ENCODE measurements around the gene ENO3.

ENO3 gene

DNA sequence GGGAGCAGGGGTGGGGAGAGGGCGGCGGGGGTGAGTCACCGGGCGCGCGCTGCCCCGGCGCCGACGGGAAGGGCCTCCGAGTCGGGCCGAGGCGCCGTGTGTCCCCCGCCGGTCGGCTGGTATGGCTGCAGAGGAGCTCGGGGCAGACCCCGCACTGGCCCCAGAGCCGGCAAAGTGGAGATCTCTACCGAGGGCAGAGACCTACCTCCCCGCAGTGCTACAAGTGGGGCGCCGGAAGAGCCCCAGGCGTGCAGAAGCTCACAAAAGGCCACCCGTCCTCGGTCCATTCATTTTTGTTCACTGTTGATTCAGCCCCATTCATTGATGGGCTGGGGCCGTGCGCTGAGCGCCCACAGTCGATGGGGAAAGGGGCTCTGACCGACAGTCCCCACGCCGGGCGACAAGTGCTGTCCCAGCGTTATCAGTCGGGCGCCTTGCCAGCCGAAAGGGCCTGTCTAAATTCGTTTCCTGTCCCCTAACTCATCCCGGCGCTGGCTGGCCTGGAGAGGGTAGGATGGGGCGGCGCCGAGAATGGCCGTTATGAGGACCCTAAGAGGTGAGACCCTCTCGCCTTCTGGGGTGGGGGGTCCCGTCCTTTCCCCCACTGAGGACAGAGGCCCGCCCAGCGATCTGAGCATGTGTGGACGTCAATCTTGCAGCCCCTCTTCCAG lies 709 bp upstream of the ENO3 start:
- DNase-seq (ENCODE audit: low spot score), result no peak

- DNase-seq (ENCODE audit: low spot score), result no peak
These were observed 567 bp downstream of the ENO3 start for GRCh38 chr17:4951486-4951885.

GRCh38 chr17:4953451-4953961 lies 2.6 kb downstream of the ENO3 start:
- no peak for DNase-seq (ENCODE audit: low spot score)

DNA sequence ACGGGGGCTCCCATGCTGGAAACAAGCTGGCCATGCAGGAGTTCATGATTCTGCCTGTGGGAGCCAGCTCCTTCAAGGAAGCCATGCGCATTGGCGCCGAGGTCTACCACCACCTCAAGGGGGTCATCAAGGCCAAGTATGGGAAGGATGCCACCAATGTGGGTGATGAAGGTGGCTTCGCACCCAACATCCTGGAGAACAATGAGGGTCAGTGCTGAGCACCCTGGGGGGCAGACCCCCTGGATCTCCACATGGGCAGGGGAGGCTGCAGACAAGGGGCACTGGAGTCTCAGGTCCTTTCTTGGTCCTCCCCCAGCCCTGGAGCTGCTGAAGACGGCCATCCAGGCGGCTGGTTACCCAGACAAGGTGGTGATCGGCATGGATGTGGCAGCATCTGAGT lies 4.2 kb downstream of the ENO3 start:
- no peak for DNase-seq (ENCODE audit: low spot score)

DNA sequence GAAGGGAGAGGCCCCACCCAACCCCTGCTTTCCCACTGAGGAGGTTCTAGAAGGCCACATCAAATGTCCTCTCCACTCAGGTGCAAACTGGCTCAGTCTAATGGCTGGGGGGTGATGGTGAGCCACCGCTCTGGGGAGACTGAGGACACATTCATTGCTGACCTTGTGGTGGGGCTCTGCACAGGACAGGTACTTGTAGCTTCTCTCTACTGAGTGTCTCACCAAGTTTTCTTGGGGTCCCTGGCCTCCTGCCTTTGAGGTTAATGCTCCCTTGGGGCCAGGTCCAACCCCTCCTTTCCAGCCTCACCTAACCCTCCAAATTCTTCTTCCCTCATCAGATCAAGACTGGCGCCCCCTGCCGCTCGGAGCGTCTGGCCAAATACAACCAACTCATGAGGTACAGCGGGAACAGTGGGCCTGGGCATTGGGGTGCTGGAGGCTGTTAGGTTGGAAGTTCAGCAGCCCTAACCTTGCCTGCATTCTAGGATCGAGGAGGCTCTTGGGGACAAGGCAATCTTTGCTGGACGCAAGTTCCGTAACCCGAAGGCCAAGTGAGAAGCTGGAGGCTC lies 5.7 kb downstream of the ENO3 start:
- DNase-seq (ENCODE audit: low spot score), result no peak

- no peak for DNase-seq (ENCODE audit: low spot score)
These were observed 7.2 kb downstream of the ENO3 start for GRCh38 chr17:4958102-4958501.

DNA sequence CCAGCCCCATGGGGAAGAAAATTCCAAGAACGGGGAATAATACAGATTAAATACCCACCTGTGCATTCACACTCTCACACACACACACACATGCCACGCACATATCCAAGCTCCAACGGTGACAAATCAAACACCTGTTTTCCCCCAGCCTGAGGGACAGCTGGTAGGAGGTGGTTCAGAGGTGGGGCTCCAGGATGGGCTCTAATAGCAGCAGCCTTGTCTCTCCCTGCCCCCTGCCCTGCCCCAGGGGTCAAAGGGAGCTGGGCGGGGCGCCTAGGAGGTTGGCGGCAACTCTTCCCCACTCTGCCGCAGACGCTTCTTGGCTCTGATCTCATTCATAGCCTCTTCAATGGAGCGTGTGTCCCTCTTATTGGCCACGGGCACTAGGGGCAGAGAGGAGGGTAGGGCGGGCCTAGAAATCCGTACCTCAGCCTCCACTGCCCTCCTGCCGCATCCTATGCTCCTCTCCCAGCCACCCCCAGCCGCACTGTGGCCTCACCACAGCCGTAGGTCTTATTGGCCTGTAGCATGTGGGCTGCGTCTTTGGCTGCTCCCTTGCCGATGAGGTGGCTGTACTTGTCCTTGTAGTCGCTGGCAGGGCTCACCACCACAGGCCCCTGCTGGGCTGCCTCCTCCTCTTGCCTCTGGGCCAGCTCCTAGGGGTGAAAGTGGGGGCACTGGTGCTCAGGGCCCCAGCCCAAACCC lies 8.5 kb downstream of the ENO3 start:
- no peak for DNase-seq (ENCODE audit: low spot score)

GRCh38 chr17:4960279-4960922 lies 9.5 kb downstream of the ENO3 start:
- DNase-seq (ENCODE audit: low spot score), result no peak

DNA sequence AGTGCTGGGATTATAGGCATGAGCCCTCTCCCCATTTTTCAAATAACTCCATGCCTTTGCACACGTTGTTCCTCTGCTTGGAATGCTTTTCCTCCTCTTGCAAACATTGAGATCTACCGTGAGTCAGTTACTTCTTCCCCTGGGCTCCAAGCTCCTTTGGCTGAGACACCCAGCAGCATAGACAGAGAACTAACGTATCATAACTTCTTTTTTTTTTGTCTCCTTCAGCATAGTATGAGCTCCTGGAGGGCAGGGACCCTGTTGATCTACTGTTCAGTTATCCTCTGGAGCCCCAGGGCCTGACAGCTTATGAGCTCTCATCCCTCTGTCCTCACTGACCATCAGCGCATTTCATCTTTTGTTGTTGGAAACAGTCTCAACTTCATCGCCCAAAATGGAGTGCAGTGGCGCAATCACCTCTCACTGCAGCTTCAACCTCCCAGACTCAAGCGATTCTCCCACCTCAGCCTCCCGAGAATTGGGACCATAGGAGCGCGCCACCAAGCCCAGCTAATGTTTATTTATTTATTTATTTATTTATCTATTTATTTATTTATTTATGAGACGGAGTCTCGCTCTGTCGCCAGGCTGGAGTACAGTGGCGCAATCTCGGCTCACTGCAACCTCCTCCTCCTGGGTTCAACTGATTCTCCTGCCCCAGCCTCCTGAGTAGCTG lies 14.5 kb downstream of the ENO3 start:
- DNase-seq (ENCODE audit: low spot score), result no peak

DNA sequence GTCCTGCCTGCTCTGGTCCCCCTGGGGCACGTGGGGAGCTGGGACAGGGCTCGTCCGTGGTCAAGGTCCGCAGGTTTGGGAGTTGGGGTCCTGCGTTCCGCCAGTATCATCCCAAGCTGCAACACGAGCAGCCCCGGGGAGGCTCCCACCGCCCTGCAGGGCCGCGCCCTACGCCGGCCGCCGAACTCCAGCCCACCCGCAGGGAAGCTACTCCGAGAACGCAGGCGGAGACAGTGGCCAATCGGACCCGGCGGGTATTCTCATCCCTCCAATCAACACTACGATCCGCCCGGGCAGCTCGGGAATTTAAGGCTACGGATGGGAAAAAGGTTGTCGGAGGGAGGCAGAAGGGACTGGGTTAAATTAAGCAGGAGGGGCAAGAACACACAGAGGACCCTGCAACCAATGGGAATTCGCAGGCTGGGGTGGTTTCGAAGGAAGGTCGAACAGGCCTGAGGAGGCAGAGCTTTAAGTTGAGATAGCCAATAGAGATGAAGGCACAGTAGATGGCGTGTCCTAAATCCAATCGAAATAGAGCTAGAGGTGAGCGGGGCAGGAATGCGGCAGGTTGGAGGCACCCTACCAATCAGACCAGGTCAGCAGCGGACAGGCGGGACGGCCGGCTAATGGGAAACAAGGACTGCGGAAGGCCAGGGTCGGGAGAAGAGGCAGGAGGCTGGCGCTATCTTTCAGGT lies 16.1 kb downstream of the ENO3 start:
- DNase-seq (ENCODE audit: low spot score), result peak; percentile 91

DNA sequence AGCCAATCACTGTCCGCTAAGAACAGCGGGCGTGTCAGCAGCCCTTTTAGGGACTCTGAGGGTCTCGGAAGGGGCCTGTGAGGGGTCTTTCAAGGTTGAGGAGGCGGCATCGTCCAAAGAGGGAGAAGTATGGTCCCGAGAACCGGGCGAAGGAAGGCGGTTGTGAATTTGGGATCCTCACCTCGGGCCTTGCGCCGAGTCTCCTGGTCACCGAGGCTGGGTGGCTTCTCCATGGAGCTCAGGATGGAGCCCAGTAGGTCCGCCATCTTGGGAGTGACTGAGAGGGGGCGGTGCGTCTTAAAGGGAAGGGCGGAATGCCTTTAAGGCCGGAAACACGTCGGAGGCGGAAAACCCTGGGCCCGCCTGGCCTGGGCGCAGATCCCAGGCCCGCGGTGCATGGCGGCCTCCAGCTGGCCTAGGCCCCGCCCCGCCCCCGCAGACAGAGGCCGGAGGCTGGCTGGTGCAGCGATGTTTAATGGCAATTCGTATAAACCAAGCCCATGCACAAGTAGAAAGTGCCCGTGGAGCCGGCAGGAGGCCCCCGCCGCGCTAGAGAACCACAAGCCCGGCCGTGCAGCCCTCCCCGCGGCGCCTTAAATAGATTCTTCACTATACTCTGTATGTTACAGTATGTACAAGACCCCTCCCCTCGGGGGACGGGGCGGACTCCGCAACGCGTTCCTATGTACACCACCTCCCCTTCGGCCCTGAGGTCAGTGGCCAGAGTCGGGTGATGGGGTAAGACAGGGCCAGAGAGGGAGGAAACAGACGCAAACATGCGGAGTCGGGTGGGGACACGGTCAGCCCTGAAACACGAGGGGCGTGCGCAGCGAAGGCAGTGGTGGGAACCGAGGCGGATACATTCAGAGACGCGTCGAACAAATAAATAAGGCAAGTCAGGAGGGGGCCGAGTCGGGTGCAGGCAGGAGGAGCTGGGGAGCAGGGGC lies 16.9 kb downstream of the ENO3 start, which contains the start of gene SPAG7:
Gene SPAG7 (minus strand): TSS at position 279 of the 947 bp plus-strand sequence. CDS start 13 bp downstream, at position 266.
- DNase-seq (ENCODE audit: low spot score), result peak; percentile 99

DNA sequence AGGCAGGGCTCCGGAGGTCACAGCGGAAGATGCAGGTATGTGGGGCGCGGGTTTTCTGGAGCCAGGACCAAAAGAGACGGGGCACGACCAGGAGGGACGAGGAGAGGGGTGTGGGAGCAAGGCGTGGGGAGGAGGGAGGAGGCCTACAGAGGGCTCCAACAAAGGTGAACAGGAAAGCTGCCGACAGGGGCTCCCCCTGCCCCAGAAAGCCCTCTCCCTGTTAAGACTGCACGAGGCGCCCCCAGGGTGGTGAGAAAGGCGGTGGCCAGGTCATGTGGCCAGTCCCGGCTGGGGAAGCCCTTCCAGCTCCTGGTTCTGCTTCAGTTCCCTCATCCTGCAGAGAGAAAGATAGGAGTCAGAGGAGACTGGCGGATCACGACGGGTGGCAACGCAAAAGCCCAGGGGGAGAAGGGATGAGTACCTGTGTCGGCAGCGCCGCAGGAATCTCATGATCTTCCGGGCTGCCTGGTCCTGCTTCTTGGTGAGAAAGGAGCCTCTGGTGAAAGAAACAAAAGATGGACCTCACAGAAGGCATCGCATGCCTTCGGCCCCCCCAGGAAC lies 17.6 kb downstream of the ENO3 start:
- no peak for DNase-seq (ENCODE audit: low spot score)

DNA sequence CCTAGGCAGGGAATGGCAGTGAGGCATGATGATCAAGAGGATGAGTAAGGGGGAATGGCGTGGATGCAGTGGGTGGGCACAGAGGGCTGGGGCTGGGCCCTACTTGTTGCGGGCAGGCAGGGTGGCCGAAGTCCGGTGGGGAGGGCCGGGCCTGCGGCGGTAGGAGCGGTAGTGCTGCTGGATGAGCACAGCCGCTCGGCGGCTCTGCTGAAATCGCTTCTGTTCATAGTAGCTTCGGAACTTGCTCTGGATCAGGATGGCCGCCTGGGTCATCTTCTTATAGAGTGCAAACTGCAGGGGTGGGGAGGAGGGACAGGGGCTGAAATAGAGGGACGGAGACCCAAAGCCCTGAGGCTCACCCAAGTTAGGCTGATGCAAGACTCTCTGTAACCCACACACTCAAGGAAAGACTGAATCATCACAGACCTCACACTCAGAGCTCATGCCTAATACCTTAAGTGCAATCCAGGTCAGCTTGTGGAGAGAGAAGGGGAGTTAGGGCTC lies 18.2 kb downstream of the ENO3 start:
- no peak for DNase-seq (ENCODE audit: low spot score)

DNA sequence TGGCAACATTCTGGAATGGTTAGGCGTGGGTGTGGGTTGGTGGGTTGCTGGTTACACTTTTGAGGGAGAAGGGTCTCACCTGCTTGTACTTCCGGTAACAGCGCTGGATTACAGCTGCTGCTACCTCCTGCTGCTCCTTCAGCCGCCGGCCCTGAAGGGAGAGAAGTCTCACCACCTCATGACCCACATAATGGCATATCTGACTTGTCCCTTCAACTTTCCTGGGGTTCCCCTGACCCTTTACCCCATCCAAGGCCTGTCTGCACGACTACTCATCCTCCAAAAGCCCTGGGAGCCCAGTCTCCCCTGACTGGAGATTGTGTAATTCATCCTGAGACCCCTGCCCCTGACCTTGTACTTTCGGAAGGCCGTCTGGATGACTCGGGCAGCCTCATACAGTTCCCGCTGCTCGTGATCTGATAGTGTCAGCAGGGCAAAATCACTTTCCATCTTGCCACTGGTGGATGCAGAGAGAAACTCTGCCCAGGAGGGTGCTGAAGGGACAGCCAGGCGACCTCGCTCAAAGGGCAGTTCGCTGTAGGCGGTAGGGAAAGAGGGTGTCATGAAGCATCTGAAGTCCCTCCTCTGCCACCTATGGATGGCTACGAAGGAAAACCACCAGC lies 18.7 kb downstream of the ENO3 start:
- no peak for DNase-seq (ENCODE audit: low spot score)

DNA sequence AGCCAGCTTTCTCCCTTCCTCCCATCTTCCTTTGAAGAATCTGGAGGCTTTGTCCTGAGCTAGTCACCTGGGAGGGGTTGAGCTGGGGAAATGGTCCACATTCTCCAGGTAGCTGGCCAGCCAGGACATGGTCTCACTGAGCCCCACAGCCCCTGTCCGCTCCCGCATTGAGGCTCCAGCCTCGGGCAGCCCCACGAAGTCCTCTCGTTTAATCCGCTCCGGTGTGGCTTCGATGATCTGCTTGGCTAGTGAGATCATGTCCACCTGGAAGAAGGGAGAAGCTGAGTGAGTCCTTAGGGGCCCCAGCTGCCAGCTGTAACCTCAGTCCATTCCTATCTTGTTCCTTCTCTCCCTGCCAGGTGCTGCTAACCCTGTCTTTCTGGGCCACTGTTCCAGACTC lies 19.4 kb downstream of the ENO3 start:
- no peak for DNase-seq (ENCODE audit: low spot score)

DNA sequence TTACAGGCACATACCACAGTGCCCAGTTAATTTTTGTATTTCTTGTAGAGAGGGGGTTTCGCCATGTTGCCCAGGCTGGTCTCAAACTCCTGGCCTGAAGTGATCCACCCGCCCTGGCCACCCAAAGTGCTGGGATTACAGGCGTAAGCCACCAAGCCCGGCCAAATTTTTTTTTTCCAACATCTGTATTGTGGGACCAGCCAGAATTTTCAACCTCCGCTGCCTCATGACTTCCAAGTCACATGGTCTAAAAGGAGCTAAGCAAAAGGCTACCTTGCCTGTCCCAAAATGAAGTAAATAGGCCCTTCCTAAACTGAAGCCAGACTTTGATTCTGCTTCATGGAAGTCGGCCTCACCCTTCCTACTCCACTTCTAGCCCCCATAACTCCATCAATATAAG lies 20.9 kb downstream of the ENO3 start:
- no peak for DNase-seq (ENCODE audit: low spot score)

DNA sequence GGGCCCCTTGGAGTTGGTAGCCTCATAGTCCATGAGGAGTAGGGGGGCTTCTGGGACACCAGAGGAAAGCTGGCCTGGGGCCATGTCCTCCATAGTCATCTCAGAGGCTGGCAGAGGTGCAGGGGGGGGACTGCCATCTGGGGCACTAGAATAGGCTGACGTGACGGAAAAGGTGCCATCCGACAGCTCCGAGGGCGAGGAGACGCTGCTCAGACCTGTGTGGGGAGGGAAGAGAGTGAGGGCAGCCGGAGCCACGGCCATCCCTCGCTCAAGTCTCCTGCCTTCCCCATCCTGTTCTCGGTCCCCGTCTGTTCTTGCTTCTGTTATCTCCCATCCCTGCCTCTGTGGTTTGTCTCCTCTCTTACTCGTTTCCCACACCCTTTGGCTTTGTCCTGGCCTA lies 21.4 kb downstream of the ENO3 start:
- no peak for DNase-seq (ENCODE audit: low spot score)

DNA sequence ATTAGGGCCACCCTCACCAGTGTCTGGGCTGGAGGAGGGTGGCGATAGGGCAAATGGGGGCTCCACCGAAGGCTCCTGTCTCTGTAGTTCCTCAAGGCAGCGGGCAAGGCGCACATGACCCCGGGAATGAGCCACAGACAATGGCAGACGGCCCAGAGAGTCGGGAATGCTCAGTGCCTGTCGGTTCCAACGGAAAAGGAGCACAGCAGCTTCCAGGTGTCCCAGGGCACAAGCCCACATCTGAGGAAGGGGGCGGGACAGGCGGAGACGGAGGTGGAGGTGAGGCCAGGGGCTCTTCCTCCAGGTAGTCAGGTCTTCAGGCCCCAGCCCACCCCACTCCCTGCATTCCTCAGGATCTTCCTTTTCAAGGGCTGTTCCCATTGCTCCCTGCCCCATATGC lies 21.8 kb downstream of the ENO3 start:
- DNase-seq (ENCODE audit: low spot score), result no peak

Measured in left forelimb (tissue), 1 donor.